Measurements from ENCODE around the gene HRH2.

The HRH2 gene

GRCh38 chr5:175677571-175677970 lies 19.7 kb downstream of the HRH2 start:
- no peak for DNase-seq (ENCODE audit: low spot score)

DNA sequence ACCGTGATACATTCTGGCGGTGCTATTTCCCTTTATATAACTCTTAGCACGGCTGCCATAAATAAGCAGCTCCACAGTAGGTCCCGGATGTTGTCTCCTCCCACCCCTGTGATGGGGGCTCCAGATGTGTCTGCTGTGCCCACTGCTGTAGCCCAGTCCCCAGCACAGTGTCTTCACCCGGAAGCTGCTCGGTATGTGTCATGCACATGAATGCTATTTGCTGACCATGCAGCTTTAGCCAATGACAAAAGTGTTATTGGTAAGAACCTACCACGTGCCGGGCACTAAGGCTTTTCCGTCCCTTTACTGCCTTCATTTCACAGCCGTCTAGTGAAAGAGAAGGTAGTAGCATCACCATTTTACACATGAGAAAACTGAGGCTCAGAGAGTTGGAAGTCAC lies 20.2 kb downstream of the HRH2 start:
- no peak for DNase-seq (ENCODE audit: low spot score)

- no peak for DNase-seq (ENCODE audit: low spot score)
Measured at GRCh38 chr5:175679411-175679810, 21.5 kb downstream of the HRH2 start.

GRCh38 chr5:175680020-175680419 lies 22.1 kb downstream of the HRH2 start:
- DNase-seq (ENCODE audit: low spot score) = no peak

DNA sequence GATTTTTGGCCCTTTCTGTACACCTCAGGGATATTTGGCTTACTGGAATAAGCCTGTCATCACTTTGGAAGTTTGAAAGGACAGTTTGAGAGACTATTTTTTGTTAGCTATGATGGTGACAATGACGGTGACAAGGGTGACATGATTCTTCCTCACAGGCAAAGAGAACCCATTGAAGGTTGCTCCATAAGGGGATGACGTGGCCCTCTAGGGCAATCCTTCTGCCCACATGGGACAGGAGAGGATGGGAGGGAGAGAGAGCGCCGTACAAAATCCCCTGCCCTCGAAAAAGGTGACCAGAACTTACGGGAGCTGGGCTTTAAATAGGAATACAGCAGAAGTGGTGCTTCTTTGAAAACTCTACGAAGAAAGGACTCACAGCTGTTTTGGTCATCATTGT lies 22.6 kb downstream of the HRH2 start:
- DNase-seq (ENCODE audit: low spot score) = no peak

DNA sequence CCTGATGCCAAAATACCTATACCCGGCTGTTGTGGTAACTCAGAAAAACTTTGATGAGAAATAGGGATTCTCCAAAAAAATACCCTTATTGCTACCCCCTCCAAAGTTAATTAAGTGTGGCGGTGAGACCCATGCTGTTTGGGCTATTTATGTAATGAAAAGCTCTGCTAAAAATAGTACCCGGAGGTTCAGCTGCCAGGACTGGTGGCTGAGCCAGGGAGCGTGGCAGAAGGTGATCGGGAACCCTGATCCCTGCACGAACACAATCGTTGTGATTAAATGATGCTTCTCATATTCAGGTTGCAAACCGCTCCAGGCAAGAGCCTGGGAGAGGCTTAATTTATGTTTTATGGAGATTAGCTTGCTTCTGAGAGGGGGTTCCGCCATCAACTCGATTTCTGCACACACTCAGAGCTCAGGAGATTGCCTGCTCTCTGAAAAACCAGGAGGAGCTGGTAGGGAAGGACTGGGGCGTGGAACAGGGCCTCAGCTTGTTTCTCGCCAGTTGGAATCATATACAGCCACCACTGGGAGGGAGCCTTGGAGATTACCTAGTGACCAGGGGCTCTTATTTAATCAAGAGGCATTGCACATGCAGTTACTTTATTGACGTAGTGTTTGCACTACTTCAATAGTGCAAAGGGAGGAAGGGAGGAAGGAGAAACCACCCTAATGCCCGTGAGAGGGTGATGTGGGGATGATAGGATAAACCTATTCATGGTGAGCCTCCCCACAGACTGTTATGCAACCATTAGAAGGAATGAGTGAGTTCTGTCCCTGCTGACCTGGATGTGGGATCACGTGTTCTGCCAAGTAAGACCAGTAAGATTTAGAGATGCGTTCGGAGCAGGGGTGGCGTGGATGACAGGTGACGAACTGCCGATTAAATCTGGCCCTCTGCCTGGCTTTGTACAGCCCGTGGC lies 23.4 kb downstream of the HRH2 start:
- DNase-seq (ENCODE audit: low spot score) = no peak

DNA sequence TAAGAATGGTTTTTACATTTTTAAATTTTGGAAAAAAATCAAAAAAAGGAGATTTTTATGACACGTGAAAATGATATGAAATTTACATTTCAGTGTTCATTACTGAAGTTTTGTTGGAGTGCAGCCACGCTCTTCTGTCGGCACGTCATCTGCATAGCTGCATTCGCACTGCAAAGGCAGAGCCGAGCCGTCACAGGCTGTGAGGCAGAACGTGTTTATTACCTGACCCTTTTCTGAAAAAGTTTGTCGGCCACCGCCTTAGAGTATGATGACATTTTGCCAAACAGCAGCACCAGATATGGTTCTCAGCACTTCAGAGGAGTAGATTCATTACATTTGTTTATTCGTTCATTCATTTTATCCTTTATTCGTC lies 24.1 kb downstream of the HRH2 start:
- no peak for DNase-seq (ENCODE audit: low spot score)

- DNase-seq (ENCODE audit: low spot score) = no peak
Measured at GRCh38 chr5:175682664-175683063, 24.8 kb downstream of the HRH2 start.

DNA sequence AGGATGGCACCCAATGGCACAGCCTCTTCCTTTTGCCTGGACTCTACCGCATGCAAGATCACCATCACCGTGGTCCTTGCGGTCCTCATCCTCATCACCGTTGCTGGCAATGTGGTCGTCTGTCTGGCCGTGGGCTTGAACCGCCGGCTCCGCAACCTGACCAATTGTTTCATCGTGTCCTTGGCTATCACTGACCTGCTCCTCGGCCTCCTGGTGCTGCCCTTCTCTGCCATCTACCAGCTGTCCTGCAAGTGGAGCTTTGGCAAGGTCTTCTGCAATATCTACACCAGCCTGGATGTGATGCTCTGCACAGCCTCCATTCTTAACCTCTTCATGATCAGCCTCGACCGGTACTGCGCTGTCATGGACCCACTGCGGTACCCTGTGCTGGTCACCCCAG lies 25.4 kb downstream of the HRH2 start:
- no peak for DNase-seq (ENCODE audit: low spot score)

DNA sequence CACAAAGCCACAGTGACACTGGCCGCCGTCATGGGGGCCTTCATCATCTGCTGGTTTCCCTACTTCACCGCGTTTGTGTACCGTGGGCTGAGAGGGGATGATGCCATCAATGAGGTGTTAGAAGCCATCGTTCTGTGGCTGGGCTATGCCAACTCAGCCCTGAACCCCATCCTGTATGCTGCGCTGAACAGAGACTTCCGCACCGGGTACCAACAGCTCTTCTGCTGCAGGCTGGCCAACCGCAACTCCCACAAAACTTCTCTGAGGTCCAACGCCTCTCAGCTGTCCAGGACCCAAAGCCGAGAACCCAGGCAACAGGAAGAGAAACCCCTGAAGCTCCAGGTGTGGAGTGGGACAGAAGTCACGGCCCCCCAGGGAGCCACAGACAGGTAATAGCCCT lies 26.1 kb downstream of the HRH2 start:
- no peak for DNase-seq (ENCODE audit: low spot score)

- DNase-seq (ENCODE audit: low spot score) = no peak
Measured at GRCh38 chr5:175684931-175685330, 27.1 kb downstream of the HRH2 start.

- DNase-seq (ENCODE audit: low spot score) = no peak
Measured at GRCh38 chr5:175685701-175686350, 28.0 kb downstream of the HRH2 start.

DNA sequence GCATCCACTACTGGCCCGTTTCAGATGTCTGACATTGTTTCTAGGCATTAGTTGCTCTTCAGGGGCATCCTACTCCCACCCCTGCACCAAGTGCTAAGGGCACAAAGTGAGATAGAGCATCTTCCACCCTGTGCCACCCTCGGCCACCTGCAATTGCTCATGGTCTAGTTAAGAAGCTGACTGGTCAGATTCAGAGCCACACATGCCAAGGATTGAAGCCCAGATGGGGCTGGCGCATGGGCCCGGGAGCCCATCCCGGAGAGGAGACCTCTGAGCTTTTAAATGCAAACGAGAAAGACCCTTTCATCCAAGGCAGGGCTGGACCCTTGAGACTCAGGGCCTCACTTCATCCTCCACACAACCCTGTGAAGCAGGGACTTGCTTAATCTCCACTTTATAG lies 28.5 kb downstream of the HRH2 start:
- DNase-seq (ENCODE audit: low spot score) = no peak

- DNase-seq (ENCODE audit: low spot score) = no peak
Measured at GRCh38 chr5:175686826-175687225, 29.0 kb downstream of the HRH2 start.

DNA sequence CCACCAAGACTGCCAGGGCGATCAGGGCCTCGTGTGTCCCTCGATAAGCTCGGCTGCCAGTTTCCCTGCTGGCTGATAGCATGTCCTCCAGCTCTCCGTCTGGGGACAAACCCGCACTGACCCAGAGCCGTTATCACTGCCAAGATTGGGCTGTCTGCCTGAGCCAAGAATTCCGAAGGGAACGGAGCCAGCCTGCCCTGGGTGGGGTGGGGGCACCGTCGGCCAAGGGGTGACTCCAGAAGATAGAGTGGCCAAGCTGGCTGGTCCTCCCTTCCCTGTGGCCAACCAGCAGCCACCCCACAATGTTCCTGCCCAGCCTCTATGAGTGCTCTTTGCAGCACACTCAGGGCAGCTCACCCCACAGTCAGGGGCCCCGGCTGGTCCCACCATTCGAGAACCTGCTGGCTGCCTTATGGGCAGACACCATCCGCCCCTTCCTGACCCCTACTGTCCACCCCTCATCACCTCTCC lies 29.4 kb downstream of the HRH2 start:
- DNase-seq (ENCODE audit: low spot score) = no peak

GRCh38 chr5:175688352-175689146 lies 30.7 kb downstream of the HRH2 start:
- no peak for DNase-seq (ENCODE audit: low spot score)

- DNase-seq (ENCODE audit: low spot score) = no peak
Measured at GRCh38 chr5:175689147-175689991, 31.5 kb downstream of the HRH2 start.

GRCh38 chr5:175690025-175690424 lies 32.2 kb downstream of the HRH2 start:
- no peak for DNase-seq (ENCODE audit: low spot score)

DNA sequence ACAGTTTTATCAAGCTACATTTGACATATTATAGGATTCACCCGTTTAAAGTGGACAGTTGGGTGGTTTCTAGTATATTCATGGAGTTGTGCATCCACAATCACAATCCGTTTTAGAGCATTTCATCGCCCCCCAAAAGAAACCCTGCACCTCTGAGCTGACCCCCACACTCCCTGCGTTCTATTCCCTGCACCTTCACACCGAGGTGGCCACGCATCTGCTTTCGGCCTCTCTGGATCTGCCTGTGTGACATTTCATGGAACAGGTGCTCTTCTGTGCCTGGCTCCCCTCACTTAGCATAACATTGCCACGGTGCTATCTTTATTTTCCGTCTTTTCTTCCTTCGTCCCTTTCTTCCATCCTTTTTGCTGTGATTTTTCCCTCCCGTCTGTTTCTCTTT lies 32.7 kb downstream of the HRH2 start:
- DNase-seq (ENCODE audit: low spot score) = no peak

- no peak for DNase-seq (ENCODE audit: low spot score)
Measured at GRCh38 chr5:175691761-175692160, 33.9 kb downstream of the HRH2 start.

DNA sequence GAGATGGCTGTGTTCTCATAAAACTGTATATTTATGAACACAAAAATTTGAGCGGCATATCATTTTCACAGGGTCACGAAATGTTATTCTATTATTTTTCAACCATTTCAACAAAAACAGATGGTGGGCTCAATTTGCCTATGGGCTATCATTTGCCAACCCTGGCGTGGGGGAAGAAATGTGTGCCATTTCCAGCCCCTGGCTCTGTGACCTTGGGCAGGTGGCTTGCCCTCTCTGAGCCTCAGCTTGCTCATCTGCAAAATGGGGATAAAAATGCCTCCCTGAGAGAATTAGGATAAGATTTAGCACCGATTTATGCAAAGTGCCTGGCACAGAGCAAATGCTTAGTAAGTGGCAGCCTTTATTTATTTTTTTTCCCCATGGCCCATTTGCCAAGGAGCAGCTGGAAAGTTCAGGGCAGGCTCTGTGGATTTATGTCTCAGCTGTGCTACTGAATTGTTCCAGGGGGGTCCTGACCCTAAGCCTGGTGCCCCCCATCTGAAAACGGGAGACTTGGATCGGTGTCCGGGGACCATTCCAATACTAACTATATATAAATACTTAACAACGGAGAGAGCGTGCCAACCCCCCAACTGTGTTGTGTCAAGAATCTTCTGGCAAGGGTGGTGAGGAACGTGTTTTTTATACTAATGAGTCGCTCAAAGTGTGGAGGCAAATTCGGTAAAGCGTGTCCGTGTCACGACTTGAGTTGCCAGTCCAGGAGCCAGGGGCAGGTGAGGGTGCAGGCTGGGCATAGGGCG lies 34.5 kb downstream of the HRH2 start:
- no peak for DNase-seq (ENCODE audit: low spot score)

All from COLO829 (cell line).